ENCODE results near the gene TACSTD2. TPM values are rescaled to one million over a fixed set of nuclear protein-coding genes. Genes with fewer than 3 reads are reported as not detected.
"Not testable (repeated sequence)": the region's sequence is repeated elsewhere in the genome, so short reads cannot be mapped to it uniquely, and the experiment has no call there.

Gene TACSTD2
- polyA plus RNA-seq, 1 experiment, result 0.16 TPM

GRCh38 chr1:58545591-58546519 lies 31.2 kb downstream of the TACSTD2 start:
- Histone ChIP-seq H3K27me3 (ENCODE audit: control insufficient read depth, insufficient read depth, low read length) (peaks cover 3% of the 10 kb centered on the region; the same call in 1 of the 2 replicates), H3K4me3 (ENCODE audit: low read depth, low read length) (peak overlapping the region; percentile 78), H3K36me3 (ENCODE audit: control insufficient read depth, insufficient read depth, low read length) (no peaks in the 10 kb centered on the region)
- no peak for TF ChIP-seq CTCF (IDR thresholded peaks at IDR 0.05; ENCODE audit: insufficient read depth, low read depth, low read length)
- peak; percentile 26 for DNase-seq (ENCODE audit: low read depth)
- ChIA-PET CTCF (interaction anchor here (0.5 to 5.1 kb wide), 21 partner anchors 10 to 1160 kb away, joined by 3 to 48 read pairs (median 4); partner anchors contain the start of gene MYSM1), POLR2A (interaction anchor here (0.6 kb wide), 1 partner anchor 1210 kb away, joined by 11 read pairs; no protein-coding TSS in a partner anchor)

- no peaks in the 10 kb centered on the region for H3K36me3 ChIP-seq (ENCODE audit: control insufficient read depth, insufficient read depth, low read length)
- no peak for TF ChIP-seq CTCF (IDR thresholded peaks at IDR 0.05; ENCODE audit: insufficient read depth, low read depth, low read length)
- DNase-seq (ENCODE audit: low read depth), result no peak
- CTCF ChIA-PET, result interaction anchor here (0.8 to 2.0 kb wide), 3 partner anchors 23 to 109 kb away, joined by 3 to 12 read pairs (median 5); no protein-coding TSS in a partner anchor
- POLR2A ChIA-PET, result no interaction called here
- H3K4me3 ChIP-seq (ENCODE audit: low read depth, low read length), result no peak overlapping the region
- no peaks in the 10 kb centered on the region for H3K27me3 ChIP-seq (ENCODE audit: control insufficient read depth, insufficient read depth, low read length)
Observed at GRCh38 chr1:58543260-58543659, 33.8 kb downstream of the TACSTD2 start.

- POLR2A ChIA-PET, result interaction anchor here (0.6 kb wide), 1 partner anchor 276 kb away, joined by 5 read pairs; no protein-coding TSS in a partner anchor
- peak; percentile 17 for DNase-seq (ENCODE audit: low read depth)
Observed at GRCh38 chr1:58539553-58539952, 37.5 kb downstream of the TACSTD2 start.

GRCh38 chr1:58538821-58539220 lies 38.2 kb downstream of the TACSTD2 start:
- no peak for TF ChIP-seq CTCF (IDR thresholded peaks at IDR 0.05; ENCODE audit: insufficient read depth, low read depth, low read length)
- Histone ChIP-seq H3K4me3 (ENCODE audit: low read depth, low read length) (no peak overlapping the region), H3K27me3 (ENCODE audit: control insufficient read depth, insufficient read depth, low read length) (no peaks in the 10 kb centered on the region), H3K36me3 (ENCODE audit: control insufficient read depth, insufficient read depth, low read length) (no peaks in the 10 kb centered on the region)
- no peak for DNase-seq (ENCODE audit: low read depth)
- CTCF ChIA-PET, result interaction anchor here (0.6 to 2.3 kb wide), 5 partner anchors 15 to 114 kb away, joined by 3 to 11 read pairs (median 4); no protein-coding TSS in a partner anchor
- POLR2A ChIA-PET, result interaction anchor here (0.6 kb wide), 1 partner anchor 275 kb away, joined by 5 read pairs; no protein-coding TSS in a partner anchor

More at GRCh38 chr1:58539553-58539952, 37.5 kb downstream of the TACSTD2 start:
- CTCF ChIA-PET, result interaction anchor here (1.2 to 2.3 kb wide), 4 partner anchors 15 to 114 kb away, joined by 3 to 11 read pairs (median 4); no protein-coding TSS in a partner anchor
- no peak for TF ChIP-seq CTCF (IDR thresholded peaks at IDR 0.05; ENCODE audit: insufficient read depth, low read depth, low read length)
- H3K36me3 ChIP-seq (ENCODE audit: control insufficient read depth, insufficient read depth, low read length), result no peaks in the 10 kb centered on the region
- no peak overlapping the region for H3K4me3 ChIP-seq (ENCODE audit: low read depth, low read length)
- H3K27me3 ChIP-seq (ENCODE audit: control insufficient read depth, insufficient read depth, low read length), result no peaks in the 10 kb centered on the region

GRCh38 chr1:58531842-58532241 lies 45.2 kb downstream of the TACSTD2 start:
- CTCF ChIA-PET; DNase-seq (ENCODE audit: low read depth); H3K4me3 ChIP-seq (ENCODE audit: low read depth, low read length); H3K27me3 ChIP-seq (ENCODE audit: control insufficient read depth, insufficient read depth, low read length); H3K36me3 ChIP-seq (ENCODE audit: control insufficient read depth, insufficient read depth, low read length); POLR2A ChIA-PET: not testable (repeated sequence)
